SIG-M5 treated with dmso at 0.1 percent for 504 hours (cell line): Measurements from ENCODE around the gene MRPL4.
"Not testable (repeated sequence)": the region's sequence is repeated elsewhere in the genome, so short reads cannot be mapped to it uniquely, and the experiment has no call there.

Experiments used
- DNase-seq: peaks from one replicate; lab custom pipeline; 2025; ENCODE audit not compliant: unreplicated experiment; lab: John Stamatoyannopoulos, UW

MRPL4 gene

GRCh38 chr19:10230173-10230860 lies 21.7 kb upstream of the MRPL4 start:
- DNase-seq, result no peak

GRCh38 chr19:10230861-10231611 lies 21.0 kb upstream of the MRPL4 start, which contains the start of gene S1PR2:
Gene S1PR2, minus strand, starts transcription at chr19:10231331. Its CDS starts 6,426 bp downstream, at chr19:10224905.
- DNase-seq, result no peak

GRCh38 chr19:10231612-10232228 lies 20.3 kb upstream of the MRPL4 start:
- DNase-seq, result no peak

- DNase-seq, result no peak
Measured at GRCh38 chr19:10233946-10234345, 18.1 kb upstream of the MRPL4 start.

- DNase-seq, result no peak
Measured at GRCh38 chr19:10235003-10235402, 17.0 kb upstream of the MRPL4 start.

- DNase-seq, result not testable (repeated sequence)
Measured at GRCh38 chr19:10235409-10235808, 16.6 kb upstream of the MRPL4 start.

GRCh38 chr19:10237702-10238101 lies 14.3 kb upstream of the MRPL4 start:
- no peak for DNase-seq

GRCh38 chr19:10238172-10238783 lies 13.7 kb upstream of the MRPL4 start:
- no peak for DNase-seq

GRCh38 chr19:10241826-10242449 lies 10.1 kb upstream of the MRPL4 start:
- DNase-seq, result not testable (repeated sequence)

GRCh38 chr19:10243606-10244005 lies 8.4 kb upstream of the MRPL4 start:
- DNase-seq, result no peak

- DNase-seq, result no peak
Measured at GRCh38 chr19:10245189-10245939, 6.7 kb upstream of the MRPL4 start.

- no peak for DNase-seq
Measured at GRCh38 chr19:10246511-10246910, 5.5 kb upstream of the MRPL4 start.

- DNase-seq, result no peak
Measured at GRCh38 chr19:10252707-10253106, 693 bp downstream of the MRPL4 start.

- DNase-seq, result no peak
Measured at GRCh38 chr19:10254244-10254643, 2.2 kb downstream of the MRPL4 start.

- DNase-seq, result no peak
Measured at GRCh38 chr19:10255358-10255757, 3.3 kb downstream of the MRPL4 start.

- DNase-seq, result no peak
Measured at GRCh38 chr19:10256551-10256950, 4.5 kb downstream of the MRPL4 start.

- no peak for DNase-seq
Measured at GRCh38 chr19:10256970-10257615, 5.1 kb downstream of the MRPL4 start.

GRCh38 chr19:10258080-10258710 lies 6.2 kb downstream of the MRPL4 start:
- no peak for DNase-seq

GRCh38 chr19:10259162-10259905 lies 7.3 kb downstream of the MRPL4 start:
- peak; percentile 80 for DNase-seq
